Measurements from ENCODE around the gene DDX6. TPM values are rescaled to one million over a fixed set of nuclear protein-coding genes. Genes with fewer than 3 reads are reported as not detected.
"Not testable (repeated sequence)": the region's sequence is repeated elsewhere in the genome, so short reads cannot be mapped to it uniquely, and the experiment has no call there.

Gene DDX6
- 100 to 1,000 TPM in 1 of 3 donors, 10 to 100 TPM in 2; 86.9 to 158 (median 97.6) TPM for total RNA-seq
- long read RNA-seq, donor 1, full-length matches to known transcripts: 11 of 18 reads
- long read RNA-seq, donor 1, partial matches to known transcripts: 1 of 18 reads
- long read RNA-seq, donor 1, other reads (novel, unspliced or antisense): 6 of 18 reads
- long read RNA-seq, donor 2, full-length matches to known transcripts: 8 of 12 reads
- long read RNA-seq, donor 2, partial matches to known transcripts: 1 of 12 reads
- long read RNA-seq, donor 2, other reads (novel, unspliced or antisense): 3 of 12 reads

GRCh38 chr11:118791111-118791960, at the start of gene DDX6:
Gene DDX6, minus strand, starts transcription at chr11:118791164. Its CDS starts 4,913 bp downstream, at chr11:118786251.
- ATAC-seq (peak; percentile 85), DNase-seq (peak; percentile 88 to 95 (median 94))
- Histone ChIP-seq H3K4me1 (ENCODE audit: low read depth) (peaks cover 27% of the 10 kb centered on the region), H3K4me3 (peak within 1 kb of the TSS; percentile 71), H3K36me3 (ENCODE audit: low read depth) (no peaks in the 10 kb centered on the region), H3K9me3 (no peaks in the 10 kb centered on the region)
- TF ChIP-seq CTCF (IDR thresholded peaks at IDR 0.05): peak; percentile 38
- intact Hi-C loops (cut with DNase I, micrococcal nuclease): no loop called here

GRCh38 chr11:118838905-118839553, 48.1 kb upstream of the DDX6 start:
- H3K4me1 ChIP-seq (ENCODE audit: low read depth): no peaks in the 10 kb centered on the region
- ATAC-seq (peak; percentile 43), DNase-seq (no peak)
- intact Hi-C loops (cut with DNase I, micrococcal nuclease): no loop called here
- H3K4me3 ChIP-seq: no peak overlapping the region
- no peaks in the 10 kb centered on the region for H3K9me3 ChIP-seq
- H3K36me3 ChIP-seq (ENCODE audit: low read depth): no peaks in the 10 kb centered on the region
- no peak for TF ChIP-seq CTCF (IDR thresholded peaks at IDR 0.05)

GRCh38 chr11:118837868-118838267, 46.9 kb upstream of the DDX6 start:
- ATAC-seq (no peak), DNase-seq (no peak)
- TF ChIP-seq CTCF (IDR thresholded peaks at IDR 0.05): no peak
- intact Hi-C loops (cut with DNase I, micrococcal nuclease): no loop called here
- Histone ChIP-seq H3K9me3 (no peaks in the 10 kb centered on the region), H3K4me1 (ENCODE audit: low read depth) (no peaks in the 10 kb centered on the region), H3K36me3 (ENCODE audit: low read depth) (no peaks in the 10 kb centered on the region), H3K4me3 (no peak overlapping the region)

GRCh38 chr11:118834427-118835028, 43.6 kb upstream of the DDX6 start:
- TF ChIP-seq CTCF (IDR thresholded peaks at IDR 0.05): no peak
- intact Hi-C loops (cut with DNase I, micrococcal nuclease): no loop called here
- ATAC-seq (no peak), DNase-seq (no peak)
- H3K9me3 ChIP-seq: no peaks in the 10 kb centered on the region
- H3K36me3 ChIP-seq (ENCODE audit: low read depth): no peaks in the 10 kb centered on the region
- no peak overlapping the region for H3K4me3 ChIP-seq
- H3K4me1 ChIP-seq (ENCODE audit: low read depth): no peaks in the 10 kb centered on the region

- intact Hi-C loops (cut with DNase I, micrococcal nuclease): no loop called here
- peak; percentile 99 for ATAC-seq
- H3K4me1 ChIP-seq (ENCODE audit: low read depth): peaks cover 4% of the 10 kb centered on the region
- no peak overlapping the region for H3K4me3 ChIP-seq
- H3K9me3 ChIP-seq: no peaks in the 10 kb centered on the region
- no peak for TF ChIP-seq CTCF (IDR thresholded peaks at IDR 0.05)
- peak in 2 of 3 donors; percentile 51 to 56 for DNase-seq
- H3K36me3 ChIP-seq (ENCODE audit: low read depth): no peaks in the 10 kb centered on the region
Observed at GRCh38 chr11:118827118-118827517, 36.2 kb upstream of the DDX6 start.

- peaks cover 16% of the 10 kb centered on the region for H3K4me1 ChIP-seq (ENCODE audit: low read depth)
- DNase-seq; ATAC-seq; H3K36me3 ChIP-seq (ENCODE audit: low read depth); H3K9me3 ChIP-seq; intact Hi-C loops (cut with DNase I, micrococcal nuclease); H3K4me3 ChIP-seq: not testable (repeated sequence)
Observed at GRCh38 chr11:118822936-118823510, 32.1 kb upstream of the DDX6 start.

All from mucosa of descending colon (tissue), 3 donors.